Progenitor cell of endocrine pancreas (in vitro differentiated cells): Measurements from ENCODE around the gene AIG1. TPM values are rescaled to one million over a fixed set of nuclear protein-coding genes. Genes with fewer than 3 reads are reported as not detected.

Experiments
- DNase-seq: peaks from one replicate; pipeline ENCODE4 v3.0.0; 2021; ENCODE audit warnings: low spot score; ENCODE audit not compliant: unreplicated experiment
- H3K27ac Mint-ChIP-seq: 2 replicates; pipeline ENCODE4 v1.8.0; 2021; ENCODE audit warnings: mild to moderate bottlenecking, moderate library complexity, mixed read lengths
- H3K27me3 Mint-ChIP-seq: 2 replicates; pipeline ENCODE4 v1.8.0; 2021; ENCODE audit warnings: mixed read lengths
- H3K36me3 Mint-ChIP-seq: 2 replicates; pipeline ENCODE4 v1.8.0; 2022; ENCODE audit warnings: mixed read lengths; ENCODE audit not compliant: insufficient read depth
- H3K4me1 Mint-ChIP-seq: 2 replicates; pipeline ENCODE4 v1.8.0; 2021; ENCODE audit warnings: low read depth, mixed read lengths
- H3K4me3 Mint-ChIP-seq: 2 replicates; pipeline ENCODE4 v1.8.0; 2021; ENCODE audit warnings: low read depth, mild to moderate bottlenecking, moderate library complexity, mixed read lengths
- H3K9me3 Mint-ChIP-seq: 2 replicates; pipeline ENCODE4 v1.8.0; 2021; ENCODE audit warnings: low read depth, mixed read lengths
- CTCF ChIP-seq: fragments of 200-600 bp; sonication (generic); IDR thresholded peaks from one replicate; pipeline ENCODE4 v1.5.0; 2021; ENCODE audit warnings: antibody characterized with exemption, mild to moderate bottlenecking; ENCODE audit not compliant: unreplicated experiment
- total RNA-seq: library from RNA; stranded (reverse); gene quantifications from 2 replicates; pipeline ENCODE4 v1.2.1, GENCODE V29; 2021

The AIG1 gene
- total RNA-seq, 1 donor from 2014 or later = 40.0 TPM

- Mint-ChIP-seq H3K27ac (no peak overlapping the region), H3K9me3 (peaks cover 22% of the 10 kb centered on the region), H3K4me1 (peaks cover 3% of the 10 kb centered on the region), H3K27me3 (no peaks in the 10 kb centered on the region), H3K4me3 (no peak overlapping the region), H3K36me3 (peaks cover 10% of the 10 kb centered on the region)
- no peak for TF ChIP-seq CTCF
- no peak for DNase-seq
Observed at GRCh38 chr6:143247586-143247985, 186.9 kb downstream of the AIG1 start.

- peaks cover 3% of the 10 kb centered on the region for H3K4me1 Mint-ChIP-seq
- no peak overlapping the region for H3K27ac Mint-ChIP-seq
- no peak for TF ChIP-seq CTCF
- H3K4me3 Mint-ChIP-seq = no peak overlapping the region
- H3K9me3 Mint-ChIP-seq = peaks cover 22% of the 10 kb centered on the region
- no peak for DNase-seq
- no peaks in the 10 kb centered on the region for H3K27me3 Mint-ChIP-seq
- peaks cover 10% of the 10 kb centered on the region for H3K36me3 Mint-ChIP-seq
Observed at GRCh38 chr6:143248359-143248758, 187.7 kb downstream of the AIG1 start.

GRCh38 chr6:143251288-143251687 lies 190.6 kb downstream of the AIG1 start:
- no peak for TF ChIP-seq CTCF
- no peak for DNase-seq
- H3K9me3 Mint-ChIP-seq = peaks cover 15% of the 10 kb centered on the region
- no peaks in the 10 kb centered on the region for H3K27me3 Mint-ChIP-seq
- no peak overlapping the region for H3K4me3 Mint-ChIP-seq
- peaks cover 7% of the 10 kb centered on the region for H3K36me3 Mint-ChIP-seq
- no peak overlapping the region for H3K27ac Mint-ChIP-seq
- H3K4me1 Mint-ChIP-seq = peaks cover 6% of the 10 kb centered on the region

- DNase-seq = no peak
- TF ChIP-seq CTCF = no peak
- no peak overlapping the region for H3K4me3 Mint-ChIP-seq
- H3K36me3 Mint-ChIP-seq = peaks cover 7% of the 10 kb centered on the region
- H3K27ac Mint-ChIP-seq = no peak overlapping the region
- peaks cover 6% of the 10 kb centered on the region for H3K4me1 Mint-ChIP-seq
- H3K27me3 Mint-ChIP-seq = no peaks in the 10 kb centered on the region
- peaks cover 12% of the 10 kb centered on the region for H3K9me3 Mint-ChIP-seq
Observed at GRCh38 chr6:143252961-143253360, 192.3 kb downstream of the AIG1 start.

GRCh38 chr6:143253586-143253985 lies 192.9 kb downstream of the AIG1 start:
- H3K27ac Mint-ChIP-seq = peak overlapping the region; percentile 34
- TF ChIP-seq CTCF = no peak
- peaks cover 6% of the 10 kb centered on the region for H3K4me1 Mint-ChIP-seq
- H3K27me3 Mint-ChIP-seq = no peaks in the 10 kb centered on the region
- peaks cover 12% of the 10 kb centered on the region for H3K9me3 Mint-ChIP-seq
- DNase-seq = no peak
- peaks cover 7% of the 10 kb centered on the region for H3K36me3 Mint-ChIP-seq
- no peak overlapping the region for H3K4me3 Mint-ChIP-seq
